ENCODE measurements around the gene IMPA2. TPM values are rescaled to one million over a fixed set of nuclear protein-coding genes. Genes with fewer than 3 reads are reported as not detected.
A peak's percentile ranks its signal among the peaks of the same experiment; 100 is the strongest.
"Not testable (repeated sequence)": the region's sequence is repeated elsewhere in the genome, so short reads cannot be mapped to it uniquely, and the experiment has no call there.

Gene IMPA2
- total RNA-seq, 4 donors from 2014 or later = 121 to 235 (median 164) TPM

GRCh38 chr18:11944252-11944651 lies 37.1 kb upstream of the IMPA2 start:
- TF ChIP-seq CTCF (IDR thresholded peaks at IDR 0.05) = no peak
- TF ChIP-seq POLR2A (IDR thresholded peaks at IDR 0.05) = no peak
- Histone ChIP-seq H3K4me3 (no peak overlapping the region), H3K36me3 (no peaks in the 10 kb centered on the region), H3K27me3 (no peaks in the 10 kb centered on the region), H3K9me3 (no peaks in the 10 kb centered on the region), H3K27ac (peak overlapping the region in 1 of 4 donors; percentile 35), H3K4me1 (peaks cover 20 to 50% (median 23%) of the 10 kb centered on the region in 3 donors)
- no peak for DNase-seq
- 70 to 78% methylated on average over 4 of the region's 4 CpGs for WGBS, 2 donors
- intact Hi-C loops (cut with DNase I) = no loop called here

GRCh38 chr18:11944786-11945185 lies 36.5 kb upstream of the IMPA2 start:
- no peaks in the 10 kb centered on the region for H3K9me3 ChIP-seq
- H3K4me3 ChIP-seq = no peak overlapping the region
- TF ChIP-seq CTCF (IDR thresholded peaks at IDR 0.05) = no peak
- TF ChIP-seq POLR2A (IDR thresholded peaks at IDR 0.05) = no peak
- H3K27me3 ChIP-seq = no peaks in the 10 kb centered on the region
- DNase-seq = no peak
- peak overlapping the region in 1 of 4 donors; percentile 35 for H3K27ac ChIP-seq
- intact Hi-C loops (cut with DNase I) = loop anchor here (5.0 kb wide), 1 partner anchor 48 kb away; no protein-coding TSS in a partner anchor
- H3K4me1 ChIP-seq = peaks cover 20 to 55% (median 23%) of the 10 kb centered on the region in 3 donors
- 41 to 71% methylated on average over 5 of the region's 5 CpGs for WGBS, 2 donors
- no peaks in the 10 kb centered on the region for H3K36me3 ChIP-seq

GRCh38 chr18:11945834-11946659 lies 35.3 kb upstream of the IMPA2 start:
- H3K4me3 ChIP-seq, H3K27me3 ChIP-seq, H3K9me3 ChIP-seq, H3K36me3 ChIP-seq, DNase-seq: not testable (repeated sequence)
- H3K27ac ChIP-seq = peak overlapping the region; percentile 94 to 98 (median 96)
- intact Hi-C loops (cut with DNase I) = loop anchor here (5.0 kb wide), 1 partner anchor 46 kb away; no protein-coding TSS in a partner anchor
- WGBS, 2 donors = 55 to 65% methylated on average over 18 to 21 of the region's 22 CpGs
- peaks cover 20 to 56% (median 25%) of the 10 kb centered on the region in 3 donors for H3K4me1 ChIP-seq

GRCh38 chr18:11946756-11947155 lies 34.6 kb upstream of the IMPA2 start:
- no peaks in the 10 kb centered on the region for H3K9me3 ChIP-seq
- no peaks in the 10 kb centered on the region for H3K27me3 ChIP-seq
- WGBS, 2 donors = 28% methylated on average over 3 of the region's 3 CpGs
- TF ChIP-seq CTCF (IDR thresholded peaks at IDR 0.05) (no peak), POLR2A (IDR thresholded peaks at IDR 0.05) (no peak)
- H3K4me1 ChIP-seq = peaks cover 20 to 63% (median 32%) of the 10 kb centered on the region in 3 donors
- intact Hi-C loops (cut with DNase I) = loop anchor here (5.0 kb wide), 1 partner anchor 46 kb away; no protein-coding TSS in a partner anchor
- no peak for DNase-seq
- no peaks in the 10 kb centered on the region for H3K36me3 ChIP-seq
- H3K27ac ChIP-seq = peak overlapping the region; percentile 94 to 98 (median 96)
- peak overlapping the region; percentile 36 to 67 (median 62) for H3K4me3 ChIP-seq

GRCh38 chr18:11947214-11948191 lies 33.8 kb upstream of the IMPA2 start:
- peak overlapping the region; percentile 94 to 98 (median 96) for H3K27ac ChIP-seq
- no peaks in the 10 kb centered on the region for H3K9me3 ChIP-seq
- TF ChIP-seq CTCF (IDR thresholded peaks at IDR 0.05) (peak in 2 of 6 experiments; percentile 11 to 14), POLR2A (IDR thresholded peaks at IDR 0.05) (peak in 3 of 4 donors; percentile 38 to 83 (median 55))
- intact Hi-C loops (cut with DNase I) = loop anchor here (5.0 kb wide), 1 partner anchor 45 kb away; no protein-coding TSS in a partner anchor
- H3K36me3 ChIP-seq = no peaks in the 10 kb centered on the region
- peak; percentile 24 for DNase-seq
- no peaks in the 10 kb centered on the region for H3K27me3 ChIP-seq
- H3K4me3 ChIP-seq = peak overlapping the region; percentile 36 to 67 (median 62)
- peaks cover 20 to 71% (median 36%) of the 10 kb centered on the region in 3 donors for H3K4me1 ChIP-seq
- WGBS, 2 donors = 2 to 9% methylated on average over 18 to 25 of the region's 55 CpGs
